Right lobe of liver (tissue), 6 donors: Measurements from ENCODE around the gene PRKCA. TPM values are rescaled to one million over a fixed set of nuclear protein-coding genes. Genes with fewer than 3 reads are reported as not detected.

Experiments used
- ATAC-seq, 4 donors: fragments of 200-7000 bp; cut with Tn5 transposase; one replicate each; pipeline ENCODE4 v1.9.1; 2020; ENCODE audit warnings: mild to moderate bottlenecking in 4 of 4, moderate library complexity in 4 of 4
- DNase-seq, 3 donors: peaks; one replicate each; pipeline ENCODE4 v3.0.0-alpha.2; 2020
- H3K27ac ChIP-seq, 3 donors: fragments of 200-600 bp; one replicate each; pipeline ENCODE4 v1.8.0; 2022
- H3K27me3 ChIP-seq, 2 donors: fragments of 200-600 bp; one replicate each; pipeline ENCODE4 v1.8.0; 2022
- H3K36me3 ChIP-seq, 4 donors: fragments of 200-600 bp; sonication (generic) in 1 of 4; one replicate each; pipeline versions ENCODE4 v1.5.1 to v1.8.0; 2017 to 2022; ENCODE audit warnings: control low read depth in 1 of 4
- H3K4me1 ChIP-seq, 4 donors: fragments of 200-600 bp; sonication (generic) in 1 of 4; one replicate each; pipeline versions ENCODE4 v1.5.1 to v1.8.0; 2017 to 2022; ENCODE audit warnings: control low read depth in 1 of 4
- H3K4me3 ChIP-seq, 3 donors: fragments of 200-600 bp; one replicate each; pipeline ENCODE4 v1.8.0; 2022
- H3K9me3 ChIP-seq, 4 donors: fragments of 200-600 bp; sonication (generic) in 1 of 4; one replicate each; pipeline versions ENCODE4 v1.5.1 to v1.8.0; 2017 to 2022; ENCODE audit warnings: control low read depth in 1 of 4
- POLR2A ChIP-seq: fragments of 450-650 bp; IDR thresholded peaks from one replicate; pipeline ENCODE4 v1.6.1; 2017; ENCODE audit warnings: antibody characterized with exemption, mild to moderate bottlenecking
- WGBS: methylation state at CpG from one replicate; pipeline ENCODE4 v1.1.6; 2018; ENCODE audit warnings: low coverage, low lambda C conversion rate; ENCODE audit not compliant: insufficient coverage; ENCODE audit errors: missing lambda C conversion rate; 5-methylcytosine and 5-hydroxymethylcytosine counted together
- intact Hi-C, 2 donors: fragments of 100-400 bp; cut with DNase I; formaldehyde crosslinking; loops; one replicate each; pipeline versions ENCODE4 v1.11.2 to v1.14.1; 2022
- total RNA-seq, 6 experiments: library from RNA; depleted of rRNA in 2 of 6; stranded (reverse); fragments of >200 nt in 2 of 6; fragmentation: NEBNext Ultra II Directional in 3 of 6; extraction: Animal tissue kit (Norgen Biotek cat#: 25700) in 3 of 6; gene quantifications; one replicate each; pipeline versions ENCODE4 v1.1.0 to v1.2.4, GENCODE V29; 2016 to 2023
- TF ChIP-seq, protein P1 (sequence below), 4 donors: fragments of 200-600 bp in 3 of 4; fragments of 450-650 bp in 1 of 4; IDR thresholded peaks; one replicate each; pipeline versions ENCODE4 v1.5.1 to v1.8.0; 2016 to 2022; ENCODE audit warnings: antibody characterized with exemption in 4 of 4, mild to moderate bottlenecking in 2 of 4
- donor health status: DM: no; HTN: yes; CAD: no.
- donor health status: DM: no; HTN: no; CAD: no.
- donor health status: DM: no; HTN: no; CAD: no.
- donor health status: DM: no; HTN: yes; CAD: no.
- donor health status: DM: no; HTN: yes; CAD: no.

The PRKCA gene
- total RNA-seq, 6 experiments from 2014 or later = 11.7 to 23.0 (median 18.7) TPM

DNA sequence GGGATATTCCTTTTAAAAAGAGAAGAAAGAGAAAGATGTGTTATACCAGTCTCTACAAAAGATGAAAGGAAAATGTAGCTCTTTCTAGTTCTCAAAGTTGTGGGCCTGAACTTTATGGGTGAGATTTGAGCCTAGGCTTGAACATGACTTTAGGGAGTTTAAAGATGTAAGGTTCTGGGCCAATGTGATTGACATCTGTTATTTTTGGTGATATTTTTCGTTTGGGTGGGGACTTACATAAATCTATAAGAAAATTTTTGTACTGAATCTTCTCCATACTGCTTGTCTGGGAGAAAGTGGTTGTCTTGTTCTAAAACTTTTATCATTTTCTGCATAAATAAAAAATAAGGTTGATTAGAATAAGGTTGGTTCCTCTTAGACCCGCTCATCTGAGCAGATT lies 4.8 kb downstream of the PRKCA start:
- WGBS = 90% methylated on average over 2 of the region's 2 CpGs

DNA sequence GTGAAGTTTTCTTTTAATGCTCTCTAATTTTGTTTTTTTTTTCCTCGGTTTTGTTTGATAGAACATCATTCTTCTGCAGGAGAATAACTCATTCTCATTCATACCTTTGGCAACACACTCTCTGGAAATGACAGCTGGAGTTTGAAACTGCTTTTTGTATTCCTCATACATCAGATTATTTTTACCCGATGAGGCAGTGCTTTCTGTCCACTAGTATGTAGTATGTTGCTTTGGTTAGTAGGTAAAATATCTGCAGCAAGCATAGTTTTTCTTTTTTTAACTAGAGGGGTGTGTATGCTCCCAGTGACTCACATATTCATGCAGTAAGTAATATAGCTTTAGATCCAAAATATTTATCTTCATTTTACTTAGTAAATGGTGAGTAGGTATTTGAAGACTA lies 6.4 kb downstream of the PRKCA start:
- H3K4me1 ChIP-seq = peaks cover 0 to 17% (median 2%) of the 10 kb centered on the region in 4 donors

More for the DNA sequence above, 4.8 kb downstream of the PRKCA start:
- H3K27me3 ChIP-seq = no peaks in the 10 kb centered on the region
- no peaks in the 10 kb centered on the region for H3K9me3 ChIP-seq
- H3K4me1 ChIP-seq = peaks cover 0 to 20% (median 2%) of the 10 kb centered on the region in 4 donors
- H3K4me3 ChIP-seq = no peak overlapping the region
- ATAC-seq = no peak
- no peaks in the 10 kb centered on the region for H3K36me3 ChIP-seq
- TF ChIP-seq POLR2A = no peak
- TF ChIP-seq, protein P1, sequence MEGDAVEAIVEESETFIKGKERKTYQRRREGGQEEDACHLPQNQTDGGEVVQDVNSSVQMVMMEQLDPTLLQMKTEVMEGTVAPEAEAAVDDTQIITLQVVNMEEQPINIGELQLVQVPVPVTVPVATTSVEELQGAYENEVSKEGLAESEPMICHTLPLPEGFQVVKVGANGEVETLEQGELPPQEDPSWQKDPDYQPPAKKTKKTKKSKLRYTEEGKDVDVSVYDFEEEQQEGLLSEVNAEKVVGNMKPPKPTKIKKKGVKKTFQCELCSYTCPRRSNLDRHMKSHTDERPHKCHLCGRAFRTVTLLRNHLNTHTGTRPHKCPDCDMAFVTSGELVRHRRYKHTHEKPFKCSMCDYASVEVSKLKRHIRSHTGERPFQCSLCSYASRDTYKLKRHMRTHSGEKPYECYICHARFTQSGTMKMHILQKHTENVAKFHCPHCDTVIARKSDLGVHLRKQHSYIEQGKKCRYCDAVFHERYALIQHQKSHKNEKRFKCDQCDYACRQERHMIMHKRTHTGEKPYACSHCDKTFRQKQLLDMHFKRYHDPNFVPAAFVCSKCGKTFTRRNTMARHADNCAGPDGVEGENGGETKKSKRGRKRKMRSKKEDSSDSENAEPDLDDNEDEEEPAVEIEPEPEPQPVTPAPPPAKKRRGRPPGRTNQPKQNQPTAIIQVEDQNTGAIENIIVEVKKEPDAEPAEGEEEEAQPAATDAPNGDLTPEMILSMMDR (IDR thresholded peaks at IDR 0.05) = no peak
- no peak for DNase-seq
- H3K27ac ChIP-seq = no peak overlapping the region
- intact Hi-C loops = no loop called here

DNA sequence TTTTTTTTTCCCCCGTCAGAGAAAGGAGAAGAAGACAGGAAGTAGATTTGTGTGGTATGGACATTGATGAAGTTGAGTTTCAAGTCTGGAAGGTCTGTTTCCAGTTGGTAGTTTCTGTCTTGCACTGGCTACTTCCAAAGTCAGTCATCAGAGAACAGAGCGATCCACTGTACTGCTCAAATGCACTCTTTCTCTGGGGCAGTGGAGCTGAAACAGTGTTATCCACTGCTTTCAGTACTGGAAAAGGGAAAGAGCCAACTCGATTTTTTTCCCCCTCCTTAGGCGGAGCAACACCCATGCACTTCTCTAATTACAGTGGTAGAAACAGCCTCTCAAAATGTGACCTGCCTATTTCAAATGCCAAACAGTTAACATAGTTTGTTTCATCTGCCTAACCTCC lies 7.4 kb downstream of the PRKCA start:
- no peak overlapping the region for H3K4me3 ChIP-seq
- 64% methylated on average over 4 of the region's 4 CpGs for WGBS
- no peak for TF ChIP-seq POLR2A
- TF ChIP-seq, protein P1 (IDR thresholded peaks at IDR 0.05) = no peak
- H3K27ac ChIP-seq = no peak overlapping the region
- H3K27me3 ChIP-seq = no peaks in the 10 kb centered on the region
- no peaks in the 10 kb centered on the region for H3K9me3 ChIP-seq
- peaks cover 0 to 10% (median 2%) of the 10 kb centered on the region in 4 donors for H3K4me1 ChIP-seq
- ATAC-seq = peak in 1 of 4 donors; percentile 18
- no peaks in the 10 kb centered on the region for H3K36me3 ChIP-seq
- no peak for DNase-seq
- intact Hi-C loops = no loop called here

More for the DNA sequence above, 6.4 kb downstream of the PRKCA start:
- H3K9me3 ChIP-seq = no peaks in the 10 kb centered on the region
- intact Hi-C loops = no loop called here
- ATAC-seq (no peak), DNase-seq (no peak)
- no peak overlapping the region for H3K4me3 ChIP-seq
- TF ChIP-seq POLR2A = no peak
- TF ChIP-seq, protein P1 (IDR thresholded peaks at IDR 0.05) = no peak
- H3K27ac ChIP-seq = no peak overlapping the region
- no peaks in the 10 kb centered on the region for H3K36me3 ChIP-seq
- WGBS = 76% methylated on average over 2 of the region's 2 CpGs
- H3K27me3 ChIP-seq = no peaks in the 10 kb centered on the region

DNA sequence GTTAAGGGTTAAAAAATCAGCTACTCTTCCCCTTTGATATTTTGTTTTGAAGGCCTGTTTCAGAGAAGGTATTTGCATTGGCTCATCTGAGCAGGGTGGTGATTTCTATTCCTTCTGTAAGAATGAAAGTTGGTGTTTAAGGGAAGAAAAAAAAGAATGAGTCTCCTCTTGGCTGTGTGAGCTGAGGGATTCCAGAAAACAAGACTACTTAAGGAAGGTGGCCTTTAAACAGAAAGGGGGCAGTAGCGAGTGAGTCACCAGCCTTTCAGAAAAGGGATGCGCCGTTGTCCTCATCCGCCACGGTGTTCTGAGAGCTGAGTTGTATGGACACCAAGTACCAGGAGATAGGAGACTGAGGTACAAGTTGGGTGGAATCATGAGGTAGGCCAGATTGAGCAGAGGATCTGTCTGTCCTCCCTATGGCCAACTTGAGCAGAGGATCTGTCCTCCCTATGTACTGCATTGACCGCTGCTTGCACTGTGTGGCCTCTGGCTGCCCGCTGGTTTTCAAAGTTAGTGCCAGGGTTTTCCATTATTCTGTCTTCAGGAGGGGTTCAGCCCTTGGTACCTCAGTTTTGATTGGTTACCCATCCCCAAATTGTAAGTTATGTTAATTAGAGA lies 8.2 kb downstream of the PRKCA start:
- TF ChIP-seq, protein P1 (IDR thresholded peaks at IDR 0.05) = no peak
- TF ChIP-seq POLR2A = no peak
- intact Hi-C loops = no loop called here
- Histone ChIP-seq H3K27ac (no peak overlapping the region), H3K36me3 (no peaks in the 10 kb centered on the region), H3K4me1 (peaks cover 0 to 7% (median under 1%) of the 10 kb centered on the region in 4 donors), H3K27me3 (no peaks in the 10 kb centered on the region), H3K9me3 (no peaks in the 10 kb centered on the region), H3K4me3 (no peak overlapping the region)
- ATAC-seq = no peak
- 94% methylated on average over 5 of the region's 7 CpGs for WGBS
- no peak for DNase-seq
